ENCODE measurements around the gene LAGE3. TPM values are rescaled to one million over a fixed set of nuclear protein-coding genes. Genes with fewer than 3 reads are reported as not detected.

LAGE3 gene
- total and polyA plus RNA-seq, 10 of the 15 experiments (the other 5 are each of a cell fraction or from before 2014, with no cell fraction given) = 5.3 to 63.7 (median 19.7) TPM

DNA sequence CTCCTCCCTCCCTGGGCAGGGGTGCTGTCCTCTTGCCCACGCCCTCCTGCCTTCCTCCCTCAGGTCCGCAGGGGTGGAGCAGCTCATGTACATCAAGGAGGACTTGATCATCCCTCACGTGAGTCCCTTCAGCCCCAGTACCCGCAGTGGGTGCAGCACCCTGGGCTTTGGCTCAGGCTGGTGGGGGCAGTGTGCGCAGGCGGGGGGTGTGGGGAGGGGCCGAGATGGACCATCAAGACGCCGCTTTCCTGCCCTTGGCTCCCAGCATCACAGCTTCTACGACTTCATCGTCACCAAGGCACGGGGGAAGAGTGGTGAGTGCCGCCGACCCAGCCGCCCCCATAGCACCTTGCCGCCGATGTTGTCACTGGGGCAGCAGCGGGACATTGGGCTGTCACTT is 29.5 kb downstream of the LAGE3 start (continued):
- TF ChIP-seq, protein P1, sequence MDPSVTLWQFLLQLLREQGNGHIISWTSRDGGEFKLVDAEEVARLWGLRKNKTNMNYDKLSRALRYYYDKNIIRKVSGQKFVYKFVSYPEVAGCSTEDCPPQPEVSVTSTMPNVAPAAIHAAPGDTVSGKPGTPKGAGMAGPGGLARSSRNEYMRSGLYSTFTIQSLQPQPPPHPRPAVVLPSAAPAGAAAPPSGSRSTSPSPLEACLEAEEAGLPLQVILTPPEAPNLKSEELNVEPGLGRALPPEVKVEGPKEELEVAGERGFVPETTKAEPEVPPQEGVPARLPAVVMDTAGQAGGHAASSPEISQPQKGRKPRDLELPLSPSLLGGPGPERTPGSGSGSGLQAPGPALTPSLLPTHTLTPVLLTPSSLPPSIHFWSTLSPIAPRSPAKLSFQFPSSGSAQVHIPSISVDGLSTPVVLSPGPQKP (IDR thresholded peaks at IDR 0.05; ENCODE audit: low read depth, low read length) = no peak
- TF ChIP-seq TCF3 (IDR thresholded peaks at IDR 0.05; ENCODE audit: borderline replicate concordance, insufficient read depth, low read depth, low read length) = no peak
- TF ChIP-seq, protein P2, sequence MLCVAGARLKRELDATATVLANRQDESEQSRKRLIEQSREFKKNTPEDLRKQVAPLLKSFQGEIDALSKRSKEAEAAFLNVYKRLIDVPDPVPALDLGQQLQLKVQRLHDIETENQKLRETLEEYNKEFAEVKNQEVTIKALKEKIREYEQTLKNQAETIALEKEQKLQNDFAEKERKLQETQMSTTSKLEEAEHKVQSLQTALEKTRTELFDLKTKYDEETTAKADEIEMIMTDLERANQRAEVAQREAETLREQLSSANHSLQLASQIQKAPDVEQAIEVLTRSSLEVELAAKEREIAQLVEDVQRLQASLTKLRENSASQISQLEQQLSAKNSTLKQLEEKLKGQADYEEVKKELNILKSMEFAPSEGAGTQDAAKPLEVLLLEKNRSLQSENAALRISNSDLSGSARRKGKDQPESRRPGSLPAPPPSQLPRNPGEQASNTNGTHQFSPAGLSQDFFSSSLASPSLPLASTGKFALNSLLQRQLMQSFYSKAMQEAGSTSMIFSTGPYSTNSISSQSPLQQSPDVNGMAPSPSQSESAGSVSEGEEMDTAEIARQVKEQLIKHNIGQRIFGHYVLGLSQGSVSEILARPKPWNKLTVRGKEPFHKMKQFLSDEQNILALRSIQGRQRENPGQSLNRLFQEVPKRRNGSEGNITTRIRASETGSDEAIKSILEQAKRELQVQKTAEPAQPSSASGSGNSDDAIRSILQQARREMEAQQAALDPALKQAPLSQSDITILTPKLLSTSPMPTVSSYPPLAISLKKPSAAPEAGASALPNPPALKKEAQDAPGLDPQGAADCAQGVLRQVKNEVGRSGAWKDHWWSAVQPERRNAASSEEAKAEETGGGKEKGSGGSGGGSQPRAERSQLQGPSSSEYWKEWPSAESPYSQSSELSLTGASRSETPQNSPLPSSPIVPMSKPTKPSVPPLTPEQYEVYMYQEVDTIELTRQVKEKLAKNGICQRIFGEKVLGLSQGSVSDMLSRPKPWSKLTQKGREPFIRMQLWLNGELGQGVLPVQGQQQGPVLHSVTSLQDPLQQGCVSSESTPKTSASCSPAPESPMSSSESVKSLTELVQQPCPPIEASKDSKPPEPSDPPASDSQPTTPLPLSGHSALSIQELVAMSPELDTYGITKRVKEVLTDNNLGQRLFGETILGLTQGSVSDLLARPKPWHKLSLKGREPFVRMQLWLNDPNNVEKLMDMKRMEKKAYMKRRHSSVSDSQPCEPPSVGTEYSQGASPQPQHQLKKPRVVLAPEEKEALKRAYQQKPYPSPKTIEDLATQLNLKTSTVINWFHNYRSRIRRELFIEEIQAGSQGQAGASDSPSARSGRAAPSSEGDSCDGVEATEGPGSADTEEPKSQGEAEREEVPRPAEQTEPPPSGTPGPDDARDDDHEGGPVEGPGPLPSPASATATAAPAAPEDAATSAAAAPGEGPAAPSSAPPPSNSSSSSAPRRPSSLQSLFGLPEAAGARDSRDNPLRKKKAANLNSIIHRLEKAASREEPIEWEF (IDR thresholded peaks at IDR 0.05; ENCODE audit: insufficient replicate concordance, low read depth, low read length) = no peak
- TF ChIP-seq, protein P3, sequence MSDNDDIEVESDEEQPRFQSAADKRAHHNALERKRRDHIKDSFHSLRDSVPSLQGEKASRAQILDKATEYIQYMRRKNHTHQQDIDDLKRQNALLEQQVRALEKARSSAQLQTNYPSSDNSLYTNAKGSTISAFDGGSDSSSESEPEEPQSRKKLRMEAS (IDR thresholded peaks at IDR 0.05; ENCODE audit: low read depth, low read length) = no peak
- no peak for TF ChIP-seq SIX5 (IDR thresholded peaks at IDR 0.05; ENCODE audit: low read depth, low read length, severe bottlenecking)

DNA sequence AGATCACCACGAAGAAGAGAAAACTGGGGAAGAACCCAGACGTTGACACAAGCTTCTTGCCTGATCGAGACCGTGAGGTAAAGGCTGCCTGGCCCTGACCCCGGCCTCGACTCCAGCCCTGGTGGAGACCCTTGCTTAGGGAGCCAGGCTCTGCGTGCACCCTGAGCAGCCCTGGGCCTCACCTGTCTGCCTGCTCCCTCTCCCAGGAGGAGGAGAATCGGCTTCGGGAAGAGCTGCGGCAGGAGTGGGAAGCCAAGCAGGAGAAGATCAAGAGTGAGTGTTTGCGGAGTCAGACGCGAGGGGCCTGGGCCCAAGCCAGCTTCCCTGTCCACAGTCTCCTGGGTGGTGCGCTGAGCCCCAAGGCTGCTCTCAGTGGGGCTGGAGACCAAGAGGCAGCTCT is 30.6 kb downstream of the LAGE3 start:
- WGBS (ENCODE audit: insufficient coverage, insufficient replicate concordance, low lambda C conversion rate, missing lambda C conversion rate) = 59% methylated on average over 14 of the region's 14 CpGs
- in situ Hi-C loops (cut with MboI) = no loop called here
- CTCF ChIA-PET = no interaction called here
- TF ChIP-seq HDAC2 (IDR thresholded peaks at IDR 0.05) (no peak), BRCA1 (IDR thresholded peaks at IDR 0.05; ENCODE audit: low read depth, low read length) (no peak), SMC3 (IDR thresholded peaks at IDR 0.05; ENCODE audit: borderline replicate concordance, low read length) (no peak), PAX5 (IDR thresholded peaks at IDR 0.05; ENCODE audit: borderline replicate concordance, low read depth, low read length) (no peak), SMAD5 (IDR thresholded peaks at IDR 0.05; ENCODE audit: low read depth) (no peak), ESRRA (IDR thresholded peaks at IDR 0.05; ENCODE audit: low read length) (no peak), MEF2A (IDR thresholded peaks at IDR 0.05; ENCODE audit: insufficient read depth, low read depth, low read length) (no peak)
- TF ChIP-seq, protein P4, sequence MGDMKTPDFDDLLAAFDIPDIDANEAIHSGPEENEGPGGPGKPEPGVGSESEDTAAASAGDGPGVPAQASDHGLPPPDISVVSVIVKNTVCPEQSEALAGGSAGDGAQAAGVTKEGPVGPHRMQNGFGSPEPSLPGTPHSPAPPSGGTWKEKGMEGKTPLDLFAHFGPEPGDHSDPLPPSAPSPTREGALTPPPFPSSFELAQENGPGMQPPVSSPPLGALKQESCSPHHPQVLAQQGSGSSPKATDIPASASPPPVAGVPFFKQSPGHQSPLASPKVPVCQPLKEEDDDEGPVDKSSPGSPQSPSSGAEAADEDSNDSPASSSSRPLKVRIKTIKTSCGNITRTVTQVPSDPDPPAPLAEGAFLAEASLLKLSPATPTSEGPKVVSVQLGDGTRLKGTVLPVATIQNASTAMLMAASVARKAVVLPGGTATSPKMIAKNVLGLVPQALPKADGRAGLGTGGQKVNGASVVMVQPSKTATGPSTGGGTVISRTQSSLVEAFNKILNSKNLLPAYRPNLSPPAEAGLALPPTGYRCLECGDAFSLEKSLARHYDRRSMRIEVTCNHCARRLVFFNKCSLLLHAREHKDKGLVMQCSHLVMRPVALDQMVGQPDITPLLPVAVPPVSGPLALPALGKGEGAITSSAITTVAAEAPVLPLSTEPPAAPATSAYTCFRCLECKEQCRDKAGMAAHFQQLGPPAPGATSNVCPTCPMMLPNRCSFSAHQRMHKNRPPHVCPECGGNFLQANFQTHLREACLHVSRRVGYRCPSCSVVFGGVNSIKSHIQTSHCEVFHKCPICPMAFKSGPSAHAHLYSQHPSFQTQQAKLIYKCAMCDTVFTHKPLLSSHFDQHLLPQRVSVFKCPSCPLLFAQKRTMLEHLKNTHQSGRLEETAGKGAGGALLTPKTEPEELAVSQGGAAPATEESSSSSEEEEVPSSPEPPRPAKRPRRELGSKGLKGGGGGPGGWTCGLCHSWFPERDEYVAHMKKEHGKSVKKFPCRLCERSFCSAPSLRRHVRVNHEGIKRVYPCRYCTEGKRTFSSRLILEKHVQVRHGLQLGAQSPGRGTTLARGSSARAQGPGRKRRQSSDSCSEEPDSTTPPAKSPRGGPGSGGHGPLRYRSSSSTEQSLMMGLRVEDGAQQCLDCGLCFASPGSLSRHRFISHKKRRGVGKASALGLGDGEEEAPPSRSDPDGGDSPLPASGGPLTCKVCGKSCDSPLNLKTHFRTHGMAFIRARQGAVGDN (IDR thresholded peaks at IDR 0.05) = no peak

More for the DNA sequence above, 30.6 kb downstream of the LAGE3 start:
- ATAC-seq (no peak), FAIRE-seq (no peak), DNase-seq (ENCODE audit: low read depth, low spot score) (no peak)
- Histone ChIP-seq H4K20me1 (ENCODE audit: control insufficient read depth, insufficient read depth) (no peaks in the 10 kb centered on the region), H3K79me2 (ENCODE audit: control insufficient read depth, insufficient read depth, low read length) (peaks cover 6% of the 10 kb centered on the region), H3K9ac (ENCODE audit: control insufficient read depth, insufficient read depth, low read length) (no peak overlapping the region), H3K4me2 (ENCODE audit: control insufficient read depth, insufficient read depth) (no peak overlapping the region), H3K27ac (ENCODE audit: control insufficient read depth, insufficient read depth) (no peak overlapping the region), H3K4me3 (no peak overlapping the region), H3K9me3 (replicated peaks; ENCODE audit: control insufficient read depth, insufficient read depth, low read length) (no peaks in the 10 kb centered on the region; the same call in 2 of the 3 replicates), H3K4me1 (ENCODE audit: control insufficient read depth, insufficient read depth, low read length) (0 out of 2 replicates have a peak, but pooled peaks cover 3% of the 10 kb centered on the region), H3K27me3 (replicated peaks in 1 of 2; ENCODE audit: control insufficient read depth in 2 of 2, insufficient read depth in 2 of 2, low read length in 1 of 2) (no peaks in the 10 kb centered on the region), H2AFZ (ENCODE audit: control insufficient read depth, low read depth, low read length) (no peak overlapping the region), H3K36me3 (ENCODE audit: control insufficient read depth in 2 of 2, insufficient read depth in 2 of 2, low read length in 1 of 2) (peaks cover 0 to 2% of the 10 kb centered on the region in 2 experiments; a peak in 2 of 4 replicates)
- BruUV-seq (replicated peaks) = no TSS peak
- ChIA-PET POLR2A (no interaction called here), RAD21 (ENCODE audit: unreplicated experiment) (no interaction called here), SMC1A (ENCODE audit: uncharacterized antibody, unreplicated experiment) (no interaction called here)
- intact Hi-C loops (cut with micrococcal nuclease; ENCODE audit: unreplicated experiment) = no loop called here

Measured in GM12878 (cell line).